GM19395 (cell line): Measurements from ENCODE around the gene C1orf146.
"Not testable (repeated sequence)": the region's sequence is repeated elsewhere in the genome, so short reads cannot be mapped to it uniquely, and the experiment has no call there.

Source experiments
- ATAC-seq: cut with Tn5 transposase; IDR thresholded peaks from one replicate; pipeline ENCODE4 v1.9.1; 2021; ENCODE audit warnings: mild to moderate bottlenecking, moderate library complexity; ENCODE audit not compliant: unreplicated experiment

The C1orf146 gene

DNA sequence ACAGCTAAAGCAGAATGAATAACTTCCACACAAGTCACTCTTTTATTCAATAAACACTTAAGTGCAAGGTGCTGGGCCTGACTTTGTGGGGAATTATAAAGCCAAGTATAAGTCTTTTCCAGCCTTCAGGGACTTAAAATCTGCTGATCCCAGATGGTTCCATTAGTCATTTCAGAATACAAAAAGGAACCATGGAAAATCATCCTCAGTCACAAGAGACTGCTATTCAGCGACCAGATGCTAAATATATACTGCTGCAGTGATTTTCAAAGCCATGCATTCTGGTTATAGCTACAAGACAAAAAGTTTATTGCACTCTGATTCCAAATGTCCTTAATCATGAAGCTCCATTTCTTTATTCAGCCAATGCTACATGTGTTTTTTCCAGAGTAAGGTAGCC is 55.3 kb downstream of the C1orf146 start:
- no peak for ATAC-seq

- no peak for ATAC-seq
Measured at GRCh38 chr1:92274939-92275338, 57.2 kb downstream of the C1orf146 start.

GRCh38 chr1:92276082-92276481 is 58.4 kb downstream of the C1orf146 start:
- no peak for ATAC-seq

- ATAC-seq = no peak
Measured at GRCh38 chr1:92277105-92277723, 59.5 kb downstream of the C1orf146 start.

DNA sequence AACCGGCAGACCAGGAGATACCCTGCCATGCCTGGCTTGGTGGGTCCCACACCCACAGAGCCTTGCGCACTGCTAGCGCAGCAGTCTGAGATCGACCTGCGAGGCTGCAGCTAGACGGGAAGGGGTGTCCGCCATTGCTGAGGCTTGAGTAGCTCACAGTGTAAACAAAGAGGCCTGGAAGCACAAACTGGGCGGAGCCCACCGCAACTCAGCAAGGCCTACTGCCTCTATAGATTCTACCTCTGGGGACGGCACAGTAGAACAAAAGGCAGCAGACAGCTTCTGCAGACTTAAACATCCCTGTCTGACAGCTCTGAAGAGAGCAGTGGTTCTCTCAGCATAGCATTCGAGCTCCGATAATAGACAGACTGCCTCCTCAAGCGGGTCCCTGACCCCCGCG is 62.1 kb downstream of the C1orf146 start:
- ATAC-seq = not testable (repeated sequence)

DNA sequence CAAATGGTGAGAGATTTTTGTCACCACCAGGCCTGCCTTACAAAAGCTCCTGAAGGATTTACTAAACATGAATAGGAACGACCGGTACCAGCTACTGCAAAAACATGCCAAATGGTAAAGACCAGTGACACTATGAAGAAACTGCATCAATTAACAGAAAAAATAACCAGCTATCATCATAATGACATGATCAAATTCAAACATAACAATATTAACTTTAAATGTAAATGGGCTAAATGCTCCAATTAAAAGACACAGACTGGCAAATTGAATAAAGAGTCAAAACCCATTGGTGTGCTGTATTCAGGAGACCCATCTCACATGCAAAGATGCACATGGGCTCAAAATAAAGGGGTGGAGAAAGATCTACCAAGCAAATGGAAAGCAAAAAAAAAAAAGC is 63.7 kb downstream of the C1orf146 start:
- ATAC-seq = not testable (repeated sequence)

- no peak for ATAC-seq
Measured at GRCh38 chr1:92291372-92291999, 73.8 kb downstream of the C1orf146 start.
